Hepatic stellate cell (primary cell): Measurements from ENCODE around the gene POLH.
"Not testable (repeated sequence)": the region's sequence is repeated elsewhere in the genome, so short reads cannot be mapped to it uniquely, and the experiment has no call there.

ENCODE experiments used
- DNase-seq: peaks from one replicate; pipeline ENCODE4 v3.0.0; 2011; ENCODE audit warnings: low spot score

Gene POLH

GRCh38 chr6:43575772-43576551, at the start of gene POLH, which contains the start of gene XPO5:
Gene POLH, plus strand, starts transcription at chr6:43576185. Its CDS starts 6,135 bp downstream, at chr6:43582320.
Gene XPO5, minus strand, starts transcription at chr6:43576038. Its CDS starts 174 bp downstream, at chr6:43575864.
- DNase-seq: peak; percentile 97

GRCh38 chr6:43532201-43532600, 43.8 kb upstream of the POLH start:
- DNase-seq: no peak

GRCh38 chr6:43538986-43539385, 37.0 kb upstream of the POLH start:
- not testable (repeated sequence) for DNase-seq

GRCh38 chr6:43539409-43539808, 36.6 kb upstream of the POLH start:
- not testable (repeated sequence) for DNase-seq

GRCh38 chr6:43540507-43540906, 35.5 kb upstream of the POLH start:
- DNase-seq: no peak

- no peak for DNase-seq
Measured at GRCh38 chr6:43541774-43542471, 34.1 kb upstream of the POLH start.

- no peak for DNase-seq
Measured at GRCh38 chr6:43544461-43544860, 31.5 kb upstream of the POLH start.

- no peak for DNase-seq
Measured at GRCh38 chr6:43547222-43547621, 28.8 kb upstream of the POLH start.

- not testable (repeated sequence) for DNase-seq
Measured at GRCh38 chr6:43557620-43558019, 18.4 kb upstream of the POLH start.

- DNase-seq: no peak
Measured at GRCh38 chr6:43559328-43559727, 16.7 kb upstream of the POLH start.

- no peak for DNase-seq
Measured at GRCh38 chr6:43570876-43571441, 5.0 kb upstream of the POLH start.

GRCh38 chr6:43572015-43572414, 4.0 kb upstream of the POLH start:
- no peak for DNase-seq

GRCh38 chr6:43575105-43575771, 747 bp upstream of the POLH start:
- peak; percentile 46 for DNase-seq

- peak; percentile 10 for DNase-seq
Measured at GRCh38 chr6:43578748-43579147, 2.8 kb downstream of the POLH start.

GRCh38 chr6:43579171-43579570, 3.2 kb downstream of the POLH start:
- DNase-seq: peak; percentile 6

- no peak for DNase-seq
Measured at GRCh38 chr6:43582911-43583310, 6.9 kb downstream of the POLH start.

- DNase-seq: peak; percentile 28
Measured at GRCh38 chr6:43584892-43585570, 9.0 kb downstream of the POLH start.

GRCh38 chr6:43588194-43588593, 12.2 kb downstream of the POLH start:
- DNase-seq: no peak

GRCh38 chr6:43589564-43589963, 13.6 kb downstream of the POLH start:
- DNase-seq: not testable (repeated sequence)

GRCh38 chr6:43593938-43594337, 18.0 kb downstream of the POLH start:
- DNase-seq: no peak

GRCh38 chr6:43600595-43600994, 24.6 kb downstream of the POLH start:
- no peak for DNase-seq

- no peak for DNase-seq
Measured at GRCh38 chr6:43604174-43604573, 28.2 kb downstream of the POLH start.
